ENCODE results near the gene PSMA7.

PSMA7 gene

DNA sequence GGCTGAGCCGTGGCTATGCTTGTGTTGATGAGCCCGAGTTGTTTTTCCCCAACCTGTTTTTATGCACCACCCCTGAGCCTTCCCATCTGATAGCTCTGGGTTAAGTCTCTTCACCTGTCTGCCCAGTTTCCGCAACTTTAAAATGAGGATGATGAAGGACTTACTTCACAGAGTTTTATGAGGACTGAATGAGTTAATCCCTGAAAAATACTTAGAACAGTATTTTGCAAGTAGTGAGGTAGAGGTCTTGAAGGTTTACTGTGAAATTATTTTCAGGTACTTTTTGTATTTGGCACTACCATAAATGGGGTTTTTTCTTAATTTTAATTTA lies 42.9 kb upstream of the PSMA7 start:
- H3K4me3 ChIP-seq (ENCODE audit: low read depth, low read length) = no peak overlapping the region
- TF ChIP-seq, protein P1, sequence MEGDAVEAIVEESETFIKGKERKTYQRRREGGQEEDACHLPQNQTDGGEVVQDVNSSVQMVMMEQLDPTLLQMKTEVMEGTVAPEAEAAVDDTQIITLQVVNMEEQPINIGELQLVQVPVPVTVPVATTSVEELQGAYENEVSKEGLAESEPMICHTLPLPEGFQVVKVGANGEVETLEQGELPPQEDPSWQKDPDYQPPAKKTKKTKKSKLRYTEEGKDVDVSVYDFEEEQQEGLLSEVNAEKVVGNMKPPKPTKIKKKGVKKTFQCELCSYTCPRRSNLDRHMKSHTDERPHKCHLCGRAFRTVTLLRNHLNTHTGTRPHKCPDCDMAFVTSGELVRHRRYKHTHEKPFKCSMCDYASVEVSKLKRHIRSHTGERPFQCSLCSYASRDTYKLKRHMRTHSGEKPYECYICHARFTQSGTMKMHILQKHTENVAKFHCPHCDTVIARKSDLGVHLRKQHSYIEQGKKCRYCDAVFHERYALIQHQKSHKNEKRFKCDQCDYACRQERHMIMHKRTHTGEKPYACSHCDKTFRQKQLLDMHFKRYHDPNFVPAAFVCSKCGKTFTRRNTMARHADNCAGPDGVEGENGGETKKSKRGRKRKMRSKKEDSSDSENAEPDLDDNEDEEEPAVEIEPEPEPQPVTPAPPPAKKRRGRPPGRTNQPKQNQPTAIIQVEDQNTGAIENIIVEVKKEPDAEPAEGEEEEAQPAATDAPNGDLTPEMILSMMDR (IDR thresholded peaks at IDR 0.05; ENCODE audit: control insufficient read depth, extremely low read depth, insufficient read depth) = no peak
- DNase-seq (ENCODE audit: low read depth) = no peak

DNA sequence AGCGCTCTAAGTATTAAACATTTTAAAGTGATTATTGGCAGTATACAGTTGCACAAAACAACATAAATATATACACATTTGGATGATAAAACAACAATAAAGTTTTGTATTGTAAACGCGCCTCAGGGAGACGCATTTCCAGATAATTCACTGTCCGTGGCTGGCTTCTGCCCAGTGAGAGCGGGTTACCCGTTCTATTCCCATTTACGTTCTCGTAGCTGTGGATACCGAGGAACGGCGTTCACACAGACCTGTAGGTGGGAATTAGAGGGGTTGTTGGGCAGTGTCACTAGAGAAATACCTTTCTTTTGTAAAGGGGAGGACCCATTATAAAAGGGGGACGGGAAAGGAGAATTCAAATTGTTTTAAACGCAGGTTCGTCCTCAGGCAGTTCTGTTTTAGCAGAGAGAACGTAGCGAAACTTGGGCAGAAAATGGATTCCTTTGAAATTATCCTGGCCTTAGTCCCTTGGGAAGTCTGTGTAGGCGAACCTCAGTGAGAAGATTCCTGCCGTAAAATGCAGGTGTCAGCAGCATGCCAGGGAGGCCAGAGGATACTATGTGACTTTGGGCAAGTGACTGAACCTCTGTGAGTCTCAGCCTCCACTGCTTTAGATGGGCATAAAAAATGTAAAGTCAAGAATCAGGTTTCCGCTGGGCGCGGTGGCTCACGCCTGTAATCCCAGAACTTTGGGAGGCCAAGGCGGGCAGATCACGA lies 40.4 kb upstream of the PSMA7 start:
- peak overlapping the region; percentile 90 for H3K4me3 ChIP-seq (ENCODE audit: low read depth, low read length)
- TF ChIP-seq, protein P1 (IDR thresholded peaks at IDR 0.05; ENCODE audit: control insufficient read depth, extremely low read depth, insufficient read depth) = no peak
- DNase-seq (ENCODE audit: low read depth) = no peak

DNA sequence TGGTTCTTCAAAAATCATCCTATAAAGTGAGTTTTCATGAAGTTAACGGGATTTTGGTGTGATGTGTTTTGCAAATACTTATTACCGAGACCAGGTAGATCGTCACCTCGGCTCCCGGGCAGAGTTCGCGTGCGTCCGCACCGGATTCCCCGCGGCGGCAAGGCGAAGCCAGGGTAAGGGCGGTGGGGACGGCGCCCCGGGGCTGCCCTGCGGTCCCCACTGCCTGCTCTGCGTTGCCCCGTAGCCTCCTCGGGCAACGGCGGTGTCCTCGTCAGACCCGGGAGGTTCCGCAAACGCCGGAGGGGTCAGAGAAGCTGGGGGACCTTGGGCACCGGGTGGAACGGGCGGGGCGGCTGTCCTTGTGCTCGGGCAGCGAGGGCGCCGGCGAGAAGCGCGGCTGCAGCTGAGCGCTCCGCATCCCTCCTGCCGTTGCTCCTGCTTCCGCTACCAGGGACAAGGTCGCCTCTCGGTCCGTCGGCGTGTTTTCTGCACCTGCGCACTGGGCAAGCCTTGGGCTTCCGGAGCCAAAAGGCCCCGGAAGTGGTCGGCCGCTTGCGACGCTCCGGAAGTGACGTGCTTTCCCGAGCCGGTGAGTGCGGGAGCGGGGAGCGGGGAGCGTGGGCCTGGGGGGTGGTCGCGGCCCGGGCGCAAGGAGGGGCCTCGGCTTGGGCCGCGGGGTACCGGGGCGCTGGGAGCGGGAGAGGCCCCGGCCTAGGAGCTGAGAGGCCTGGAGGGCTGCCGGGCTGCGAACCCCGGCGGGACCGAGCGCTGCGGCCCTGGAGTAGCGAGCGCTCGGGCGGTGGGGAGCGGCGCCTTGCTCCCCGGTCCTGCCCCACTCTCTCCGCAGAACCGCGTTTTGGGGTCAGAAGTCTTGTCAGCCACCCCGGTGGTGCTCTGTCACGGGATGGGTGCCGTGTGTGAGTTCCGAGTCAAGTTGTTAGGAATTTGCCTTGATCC lies 39.6 kb upstream of the PSMA7 start, which contains the start of gene MTG2:
MTG2 (plus strand) TSS at position 560 of the 957 bp plus-strand sequence. CDS start 10,393 bp downstream, outside the sequence.
- DNase-seq (ENCODE audit: low read depth) = peak; percentile 85
- TF ChIP-seq, protein P1 (IDR thresholded peaks at IDR 0.05; ENCODE audit: control insufficient read depth, extremely low read depth, insufficient read depth) = no peak
- peak within 1 kb of the TSS; percentile 90 for H3K4me3 ChIP-seq (ENCODE audit: low read depth, low read length)

DNA sequence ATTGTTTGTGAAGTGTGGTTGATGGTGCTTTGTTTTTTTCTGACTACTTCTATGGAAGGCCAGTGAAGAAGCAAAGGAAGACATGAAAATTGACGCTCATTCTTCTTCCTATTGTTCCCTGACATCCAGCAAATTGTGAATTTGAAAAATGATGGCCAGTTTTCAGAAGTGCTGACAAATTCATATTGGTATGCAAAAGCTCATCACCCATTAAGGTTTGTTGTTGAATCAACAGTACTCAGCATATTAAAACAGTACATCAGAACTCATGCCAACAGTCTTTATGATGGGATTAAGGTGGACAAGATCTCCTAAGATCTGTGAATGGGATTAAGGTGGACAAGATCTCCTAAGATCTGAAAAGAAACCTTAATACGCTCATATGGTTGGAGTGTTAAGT lies 38.6 kb upstream of the PSMA7 start:
- DNase-seq (ENCODE audit: low read depth) = no peak
- TF ChIP-seq, protein P1 (IDR thresholded peaks at IDR 0.05; ENCODE audit: control insufficient read depth, extremely low read depth, insufficient read depth) = no peak
- H3K4me3 ChIP-seq (ENCODE audit: low read depth, low read length) = peak overlapping the region; percentile 90

DNA sequence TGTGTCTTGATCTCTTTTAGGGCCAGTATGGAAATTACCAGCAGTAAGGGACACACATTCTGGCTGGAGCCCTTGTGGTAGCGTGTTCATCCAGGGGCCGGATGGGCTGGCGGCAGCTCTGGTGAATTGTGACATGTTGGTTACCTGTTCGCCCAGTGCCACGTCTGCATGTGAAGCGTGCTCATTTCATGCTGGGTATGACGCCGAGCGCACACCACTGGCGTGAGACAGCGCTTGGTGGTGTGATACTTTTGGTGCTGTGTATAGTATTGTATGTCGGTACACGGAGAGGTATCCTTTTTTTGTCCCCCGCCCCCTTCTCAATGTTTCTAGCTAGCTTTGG lies 35.9 kb upstream of the PSMA7 start:
- H3K4me3 ChIP-seq (ENCODE audit: low read depth, low read length) = no peak overlapping the region
- TF ChIP-seq, protein P1 (IDR thresholded peaks at IDR 0.05; ENCODE audit: control insufficient read depth, extremely low read depth, insufficient read depth) = no peak
- DNase-seq (ENCODE audit: low read depth) = no peak

DNA sequence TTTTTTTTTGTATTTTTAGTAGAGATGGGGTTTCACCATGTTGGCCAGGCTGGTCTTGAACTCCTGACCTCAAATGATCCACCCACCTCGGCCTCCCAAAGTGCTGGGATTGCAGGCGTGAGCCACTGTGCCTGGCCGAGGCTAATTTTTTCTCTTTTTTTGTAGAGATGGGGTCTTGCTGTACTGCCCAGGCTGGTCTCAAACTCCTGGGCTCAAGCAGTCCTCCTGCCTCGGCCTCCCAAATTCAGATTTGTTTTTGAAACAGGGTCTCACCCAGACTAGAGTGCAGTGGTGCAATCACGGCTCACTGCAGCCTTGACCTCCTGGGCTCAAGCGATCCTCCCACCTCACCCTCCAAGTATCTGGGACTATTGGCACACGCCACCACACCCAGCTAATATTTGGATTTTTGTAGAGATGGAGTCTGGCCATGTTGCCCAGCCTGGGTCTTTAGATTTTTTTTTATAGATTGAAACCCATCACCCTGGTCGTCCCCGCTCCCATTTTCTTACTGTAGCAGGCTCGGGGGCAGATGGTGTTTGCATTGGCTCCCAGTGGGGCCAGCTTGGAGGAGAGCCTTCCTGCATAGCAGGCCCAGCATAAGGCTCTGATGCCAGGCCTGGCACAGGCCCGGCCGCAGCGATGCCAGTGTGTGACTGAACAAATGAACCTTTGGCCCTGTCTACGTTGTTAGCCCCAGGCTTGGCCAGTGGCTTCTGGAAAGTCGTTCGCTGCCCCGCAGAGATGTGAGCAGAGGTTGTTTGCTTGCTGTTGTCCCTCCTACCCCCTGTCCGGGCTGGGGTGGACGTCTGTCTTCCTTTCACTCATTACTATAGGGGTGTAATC lies 35.3 kb upstream of the PSMA7 start:
- TF ChIP-seq, protein P1 (IDR thresholded peaks at IDR 0.05; ENCODE audit: control insufficient read depth, extremely low read depth, insufficient read depth) = no peak
- DNase-seq (ENCODE audit: low read depth) = no peak
- H3K4me3 ChIP-seq (ENCODE audit: low read depth, low read length) = no peak overlapping the region

All from LNCaP clone FGC (cell line).